B cell (primary cell): ENCODE results near the gene MDP1. TPM values are rescaled to one million over a fixed set of nuclear protein-coding genes. Genes with fewer than 3 reads are reported as not detected.
"Not testable (repeated sequence)": the region's sequence is repeated elsewhere in the genome, so short reads cannot be mapped to it uniquely, and the experiment has no call there.

ENCODE experiments used
- ATAC-seq: fragments of 200-7000 bp; cut with Tn5 transposase; one replicate; pipeline ENCODE4 v1.10.0; 2021; ENCODE audit warnings: low read depth, mild to moderate bottlenecking, moderate number of reproducible peaks, moderate library complexity
- CTCF ChIA-PET: fragments of 350-600 bp; sonication (Branson Sonifier 250); formaldehyde crosslinking; loops from one replicate; lab custom pipeline; 2021; ENCODE audit warnings: antibody characterized with exemption, inconsistent platforms; lab: Charles Lee
- POLR2A ChIA-PET: fragments of 350-600 bp; sonication (Branson Sonifier 250); formaldehyde crosslinking; loops from one replicate; lab custom pipeline; 2021; ENCODE audit warnings: antibody characterized with exemption; lab: Charles Lee
- DNase-seq: peaks from one replicate; pipeline ENCODE4 v3.0.0; 2013
- H2AFZ ChIP-seq: 2 replicates; pipeline ENCODE4 v1.6.1; 2012; ENCODE audit warnings: mild to moderate bottlenecking, low read depth, low read length; ENCODE audit not compliant: insufficient read depth, poor library complexity, severe bottlenecking
- H3K27ac ChIP-seq, 2 donors: 1 replicate in 1 of 2; 2 replicates in 1 of 2; pipeline ENCODE4 v1.5.1; 2012 to 2013; ENCODE audit warnings: low read length in 2 of 2, mild to moderate bottlenecking in 2 of 2, moderate library complexity in 1 of 2
- H3K27me3 ChIP-seq, 4 experiments: fragments of 200-600 bp in 1 of 4; sonication (generic) in 1 of 4; replicated peaks in 1 of 4; 1 replicate in 2 of 4; 2 replicates in 2 of 4; pipeline versions ENCODE4 v1.6.1 to v1.7.0; 2013 to 2016; ENCODE audit warnings: low read length in 3 of 4, mild to moderate bottlenecking in 2 of 4, mixed read lengths in 1 of 4, moderate library complexity in 1 of 4; ENCODE audit not compliant: insufficient read depth in 4 of 4, control insufficient read depth in 3 of 4; ENCODE audit errors: control extremely low read depth in 1 of 4
- H3K36me3 ChIP-seq, 2 experiments: replicated peaks in 1 of 2; 1 replicate in 1 of 2; 2 replicates in 1 of 2; pipeline versions ENCODE4 v1.6.1 to v1.7.1; 2013; ENCODE audit warnings: low read length in 1 of 2; ENCODE audit not compliant: insufficient read depth in 2 of 2, control insufficient read depth in 1 of 2; ENCODE audit errors: control extremely low read depth in 1 of 2, extremely low read depth in 1 of 2
- H3K4me1 ChIP-seq, 2 donors: fragments of 200-600 bp in 1 of 2; sonication (generic) in 1 of 2; 1 replicate in 1 of 2; 2 replicates in 1 of 2; pipeline versions ENCODE4 v1.5.1 to v1.6.1; 2013 to 2017; ENCODE audit warnings: low read length in 2 of 2; ENCODE audit not compliant: control insufficient read depth in 2 of 2, insufficient read depth in 2 of 2
- H3K4me2 ChIP-seq: replicated peaks from 2 replicates; pipeline ENCODE3; 2012; ENCODE audit warnings: mild to moderate bottlenecking, low read depth, low read length; ENCODE audit not compliant: poor library complexity, severe bottlenecking
- H3K4me3 ChIP-seq, 5 experiments: fragments of 200-600 bp in 1 of 5; sonication (generic) in 1 of 5; 1 replicate in 3 of 5; 2 replicates in 2 of 5; pipeline versions ENCODE4 v1.5.1 to v1.7.0; 2011 to 2016; ENCODE audit warnings: low read length in 4 of 5, mild to moderate bottlenecking in 4 of 5, low read depth in 2 of 5, control low read depth in 1 of 5, moderate library complexity in 1 of 5; ENCODE audit not compliant: insufficient read depth in 1 of 5; ENCODE audit errors: control extremely low read depth in 1 of 5, extremely low read depth in 1 of 5
- H3K79me2 ChIP-seq: fragments of 200-600 bp; sonication (generic); one replicate; pipeline ENCODE4 v1.6.0; 2016; ENCODE audit warnings: low read length; ENCODE audit not compliant: control insufficient read depth, insufficient read depth
- H3K9ac ChIP-seq: fragments of 200-600 bp; sonication (generic); 2 replicates; pipeline ENCODE4 v1.6.1; 2017; ENCODE audit warnings: mild to moderate bottlenecking, low read length, moderate library complexity
- H3K9me3 ChIP-seq, 3 donors: one replicate each; pipeline versions ENCODE4 v1.6.1 to v1.7.1; 2013; ENCODE audit warnings: low read length in 2 of 3; ENCODE audit not compliant: control insufficient read depth in 2 of 3, insufficient read depth in 1 of 3; ENCODE audit errors: control extremely low read depth in 1 of 3
- H4K20me1 ChIP-seq: 2 replicates; pipeline ENCODE4 v1.6.0; 2012; ENCODE audit warnings: mild to moderate bottlenecking, low read length; ENCODE audit not compliant: insufficient read depth, control insufficient read depth, poor library complexity, severe bottlenecking
- H3K27ac Mint-ChIP-seq: one replicate; pipeline ENCODE4 v1.8.0; 2021; ENCODE audit warnings: mixed read lengths
- H3K27me3 Mint-ChIP-seq: one replicate; pipeline ENCODE4 v1.8.0; 2021; ENCODE audit warnings: mixed read lengths
- H3K4me1 Mint-ChIP-seq: one replicate; pipeline ENCODE4 v1.8.0; 2021; ENCODE audit warnings: mixed read lengths
- H3K4me3 Mint-ChIP-seq: one replicate; pipeline ENCODE4 v1.8.0; 2021; ENCODE audit warnings: mixed read lengths
- H3K9me3 Mint-ChIP-seq: one replicate; pipeline ENCODE4 v1.8.0; 2022; ENCODE audit warnings: mixed read lengths; ENCODE audit not compliant: insufficient read depth
- CTCF ChIP-seq: fragments of 200-600 bp; IDR thresholded peaks from one replicate; pipeline ENCODE4 v1.8.0; 2022; ENCODE audit warnings: antibody characterized with exemption, mild to moderate bottlenecking
- EZH2 ChIP-seq: IDR thresholded peaks from 2 replicates; pipeline ENCODE4 v1.6.1; 2012; ENCODE audit warnings: borderline replicate concordance, low read depth, mild to moderate bottlenecking, moderate library complexity, low read length; ENCODE audit not compliant: insufficient read depth, poor library complexity, severe bottlenecking
- WGBS: methylation state at CpG from one replicate; pipeline ENCODE4 v1.1.5; 2013; ENCODE audit warnings: missing lambda C conversion rate; ENCODE audit not compliant: insufficient coverage; 5-methylcytosine and 5-hydroxymethylcytosine counted together
- intact Hi-C: fragments of 100-400 bp; cut with micrococcal nuclease; formaldehyde crosslinking; loops from one replicate; pipeline ENCODE4 v1.10.0; 2022
- polyA plus RNA-seq: library from polyadenylated mRNA; depleted of rRNA; stranded (reverse); fragments of >200 nt; gene quantifications from 2 replicates; pipeline ENCODE4 v1.2.3, GENCODE V29; 2012
- total RNA-seq, 2 donors: library from RNA; stranded (reverse); fragments of 120-200 nt in 1 of 2; gene quantifications; 1 replicate in 1 of 2; 2 replicates in 1 of 2; pipeline versions ENCODE4 v1.2.3 to v1.2.4, GENCODE V29; 2013 to 2022

The MDP1 gene
- total and polyA plus RNA-seq, 2 donors (not counting 1 experiment from before 2014, with no cell fraction given) = 11.3 to 28.1 TPM

- no peak for TF ChIP-seq EZH2
- no peak for TF ChIP-seq CTCF
- Mint-ChIP-seq H3K27ac (no peak overlapping the region), H3K27me3 (no peaks in the 10 kb centered on the region), H3K4me3 (no peak overlapping the region), H3K9me3 (no peaks in the 10 kb centered on the region), H3K4me1 (peaks cover 16% of the 10 kb centered on the region)
- Histone ChIP-seq H3K4me2 (no peak overlapping the region), H3K9me3 (no peaks in the 10 kb centered on the region), H3K4me3 (no peak overlapping the region), H3K27me3 (no peaks in the 10 kb centered on the region), H3K4me1 (peaks cover 10 to 14% of the 10 kb centered on the region in 2 donors), H3K27ac (no peak overlapping the region), H2AFZ (no peak overlapping the region), H3K36me3 (peaks cover 2 to 53% of the 10 kb centered on the region in 2 experiments), H3K79me2 (peaks cover 70% of the 10 kb centered on the region), H4K20me1 (peaks cover 16% of the 10 kb centered on the region), H3K9ac (no peak overlapping the region)
- ATAC-seq (no peak), DNase-seq (no peak)
- CTCF ChIA-PET = interaction anchor here (0.8 to 1.0 kb wide), 4 partner anchors 9 to 125 kb away, joined by 3 to 5 read pairs (median 3); partner anchors contain the start of genes CHMP4A and MDP1
- intact Hi-C loops = no loop called here
- POLR2A ChIA-PET = interaction anchor here (1.0 kb wide), 1 partner anchor 16 kb away, joined by 3 read pairs; the partner anchor contains the start of gene IPO4
- WGBS = 97% methylated on average over 6 of the region's 7 CpGs
These were observed 11.4 kb downstream of the MDP1 start for GRCh38 chr14:24204163-24205146.

GRCh38 chr14:24203249-24203886, 12.5 kb downstream of the MDP1 start:
- H3K27ac ChIP-seq, H3K4me2 ChIP-seq, H2AFZ ChIP-seq, H3K27me3 Mint-ChIP-seq, intact Hi-C loops, H3K9ac ChIP-seq, ATAC-seq, H3K9me3 ChIP-seq, H3K27me3 ChIP-seq, H3K4me3 Mint-ChIP-seq, H3K4me3 ChIP-seq, H3K27ac Mint-ChIP-seq, H3K9me3 Mint-ChIP-seq, DNase-seq: not testable (repeated sequence)
- ChIA-PET POLR2A (interaction anchor here (0.7 to 1.0 kb wide), 2 partner anchors 9 to 15 kb away, joined by 3 read pairs; partner anchors contain the start of gene IPO4), CTCF (interaction anchor here (1.0 kb wide), 1 partner anchor 124 kb away, joined by 5 read pairs; no protein-coding TSS in a partner anchor)
- H3K4me1 ChIP-seq = peaks cover 14% of the 10 kb centered on the region in 2 donors
- peaks cover 25% of the 10 kb centered on the region for H3K4me1 Mint-ChIP-seq
- H4K20me1 ChIP-seq = peaks cover 16% of the 10 kb centered on the region
- 100% methylated on average over 7 of the region's 16 CpGs for WGBS
- peaks cover 2 to 47% of the 10 kb centered on the region in 2 experiments for H3K36me3 ChIP-seq
- peaks cover 70% of the 10 kb centered on the region for H3K79me2 ChIP-seq

- peaks cover 23% of the 10 kb centered on the region for H3K4me1 Mint-ChIP-seq
- POLR2A ChIA-PET = not testable (repeated sequence)
These were observed 13.3 kb downstream of the MDP1 start for GRCh38 chr14:24202538-24202937.

More at GRCh38 chr14:24202538-24202937, 13.3 kb downstream of the MDP1 start:
- 100% methylated on average over 4 of the region's 8 CpGs for WGBS
- H3K4me3 Mint-ChIP-seq, H3K9me3 Mint-ChIP-seq, H3K9me3 ChIP-seq, H2AFZ ChIP-seq, DNase-seq, H3K9ac ChIP-seq, H3K27ac ChIP-seq, intact Hi-C loops, H3K4me3 ChIP-seq, ATAC-seq, H3K27me3 ChIP-seq, H3K27ac Mint-ChIP-seq, H3K4me2 ChIP-seq, H3K27me3 Mint-ChIP-seq, CTCF ChIA-PET: not testable (repeated sequence)
- peaks cover 66% of the 10 kb centered on the region for H3K79me2 ChIP-seq
- peaks cover 16% of the 10 kb centered on the region for H4K20me1 ChIP-seq
- peaks cover 10 to 13% of the 10 kb centered on the region in 2 donors for H3K4me1 ChIP-seq
- peaks cover 2 to 38% of the 10 kb centered on the region in 2 experiments for H3K36me3 ChIP-seq
